Keratinocyte (primary cell): ENCODE measurements around the gene SIPA1L3. TPM values are rescaled to one million over a fixed set of nuclear protein-coding genes. Genes with fewer than 3 reads are reported as not detected.

ENCODE experiments used
- DNase-seq: peaks from one replicate; pipeline ENCODE4 v3.0.0-alpha.2; 2011; ENCODE audit warnings: low read depth, missing footprints, low spot score
- FAIRE-seq: peaks from 2 replicates; lab custom pipeline; 2011; peaks lifted over from hg19 to GRCh38; lab: Jason Lieb, UNC
- H2AFZ ChIP-seq: 2 replicates; pipeline ENCODE4 v1.6.0; 2012; ENCODE audit warnings: low read length, control low read depth, inconsistent platforms; ENCODE audit not compliant: control insufficient read depth
- H3K27ac ChIP-seq: 2 replicates; pipeline ENCODE4 v1.5.1; 2011; ENCODE audit warnings: low read length; ENCODE audit not compliant: control insufficient read depth, insufficient read depth
- H3K27me3 ChIP-seq: 3 replicates; pipeline ENCODE4 v1.6.0; 2011; ENCODE audit warnings: low read length; ENCODE audit not compliant: control insufficient read depth, insufficient read depth; ENCODE audit errors: extremely low read depth
- H3K36me3 ChIP-seq, 2 experiments: 2 replicates in 1 of 2; 3 replicates in 1 of 2; pipeline ENCODE4 v1.5.1; 2011; ENCODE audit warnings: low read length in 2 of 2, mild to moderate bottlenecking in 1 of 2; ENCODE audit not compliant: control insufficient read depth in 2 of 2, insufficient read depth in 2 of 2; ENCODE audit errors: extremely low read depth in 1 of 2
- H3K4me1 ChIP-seq: 3 replicates; pipeline ENCODE4 v1.5.1; 2011; ENCODE audit warnings: low read length; ENCODE audit not compliant: control insufficient read depth, insufficient read depth; ENCODE audit errors: extremely low read depth
- H3K4me2 ChIP-seq: 3 replicates; pipeline ENCODE4 v1.6.0; 2011; ENCODE audit warnings: low read depth, low read length; ENCODE audit not compliant: control insufficient read depth, insufficient read depth; ENCODE audit errors: extremely low read depth
- H3K4me3 ChIP-seq, 3 experiments: fragments of 200-600 bp in 1 of 3; sonication (generic) in 1 of 3; 2 replicates in 2 of 3; 3 replicates in 1 of 3; pipeline ENCODE4 v1.5.1; 2011 to 2016; ENCODE audit warnings: low read length in 3 of 3, mild to moderate bottlenecking in 3 of 3, control low read depth in 2 of 3, inconsistent platforms in 1 of 3, low read depth in 1 of 3, mixed read lengths in 1 of 3, mixed run types in 1 of 3, moderate library complexity in 1 of 3; ENCODE audit not compliant: control insufficient read depth in 2 of 3, insufficient read depth in 2 of 3; ENCODE audit errors: extremely low read depth in 1 of 3
- H3K79me2 ChIP-seq: 2 replicates; pipeline ENCODE4 v1.6.0; 2012; ENCODE audit warnings: low read length; ENCODE audit not compliant: control insufficient read depth, insufficient read depth
- H3K9ac ChIP-seq: 3 replicates; pipeline ENCODE4 v1.6.0; 2011; ENCODE audit warnings: low read length; ENCODE audit not compliant: control insufficient read depth, insufficient read depth; ENCODE audit errors: extremely low read depth
- H3K9me1 ChIP-seq: 3 replicates; pipeline ENCODE4 v1.6.0; 2011; ENCODE audit warnings: low read length; ENCODE audit not compliant: control insufficient read depth, insufficient read depth; ENCODE audit errors: extremely low read depth
- H3K9me3 ChIP-seq: 2 replicates; pipeline ENCODE4 v1.5.1; 2012; ENCODE audit warnings: low read depth, low read length; ENCODE audit not compliant: control insufficient read depth
- H4K20me1 ChIP-seq: 3 replicates; pipeline ENCODE4 v1.6.0; 2011; ENCODE audit warnings: low read length; ENCODE audit not compliant: control insufficient read depth, insufficient read depth; ENCODE audit errors: extremely low read depth
- CTCF ChIP-seq, 3 experiments: IDR thresholded peaks in 1 of 3; conservative IDR thresholded peaks in 1 of 3; optimal IDR thresholded peaks in 1 of 3; 2 replicates in 2 of 3; 3 replicates in 1 of 3; pipeline versions ENCODE3 to v1.5.1; 2011; ENCODE audit warnings: low read length in 3 of 3, mild to moderate bottlenecking in 3 of 3, moderate library complexity in 2 of 3, control low read depth in 1 of 3, inconsistent platforms in 1 of 3; ENCODE audit not compliant: insufficient read depth in 2 of 3; ENCODE audit errors: extremely low read depth in 1 of 3
- EZH2 ChIP-seq: IDR thresholded peaks from one replicate; pipeline ENCODE4 v1.6.1; 2012; ENCODE audit warnings: inconsistent platforms, mild to moderate bottlenecking, low read length, moderate library complexity
- dilution Hi-C: fragments of 300-500 bp; cut with MboI; formaldehyde crosslinking; loops from one replicate; pipeline ENCODE4 v1.7.0; 2020; ENCODE audit warnings: low sequenced_read_pairs; ENCODE audit not compliant: extremely low pct_ligation_motif_present
- polyA plus RNA-seq, 5 experiments: library from polyadenylated mRNA; depleted of rRNA in 3 of 5; stranded (reverse) in 3 of 5; stranded (forward) in 1 of 5; unstranded in 1 of 5; fragments of >200 nt; gene quantifications; 1 replicate in 1 of 5; 2 replicates in 3 of 5; 3 replicates in 1 of 5; pipeline versions ENCODE4 v1.2.1 to v1.2.3, GENCODE V29; 2011 to 2012; ENCODE audit warnings: missing spikeins in 2 of 5, low read depth in 1 of 5, low replicate concordance in 1 of 5

Gene SIPA1L3
- polyA plus RNA-seq, 1 donor (not counting 4 experiments of a cell fraction or from before 2014, with no cell fraction given) = 8.0 TPM

GRCh38 chr19:37986048-37986750 is 79.2 kb downstream of the SIPA1L3 start:
- dilution Hi-C loops = no loop called here
- peaks cover 0 to 4% of the 10 kb centered on the region in 2 experiments for H3K36me3 ChIP-seq
- H3K9me1 ChIP-seq = no peaks in the 10 kb centered on the region
- no peaks in the 10 kb centered on the region for H4K20me1 ChIP-seq
- no peak for FAIRE-seq
- no peaks in the 10 kb centered on the region for H3K9me3 ChIP-seq
- H3K27me3 ChIP-seq = no peaks in the 10 kb centered on the region
- no peak overlapping the region for H2AFZ ChIP-seq
- no peak overlapping the region for H3K27ac ChIP-seq
- DNase-seq = no peak
- TF ChIP-seq EZH2 = no peak
- TF ChIP-seq CTCF (optimal IDR thresholded peaks at IDR 0.05 in 1 of 3, IDR thresholded peaks at IDR 0.05 in 1 of 3, conservative IDR thresholded peaks at IDR 0.05 in 1 of 3; ENCODE audit: extremely low read depth in 1 of 3, insufficient read depth in 2 of 3, low read length in 3 of 3) = no peak
- H3K9ac ChIP-seq = peak overlapping the region; percentile 10
- peaks cover 4% of the 10 kb centered on the region for H3K79me2 ChIP-seq
- H3K4me1 ChIP-seq = peaks cover 53% of the 10 kb centered on the region
- H3K4me3 ChIP-seq = no peak overlapping the region
- peak overlapping the region; percentile 25 for H3K4me2 ChIP-seq

- no peak overlapping the region for H3K9ac ChIP-seq
- FAIRE-seq (no peak), DNase-seq (no peak)
- no peaks in the 10 kb centered on the region for H4K20me1 ChIP-seq
- H3K27me3 ChIP-seq = no peaks in the 10 kb centered on the region
- dilution Hi-C loops = no loop called here
- no peaks in the 10 kb centered on the region for H3K9me3 ChIP-seq
- TF ChIP-seq CTCF (optimal IDR thresholded peaks at IDR 0.05 in 1 of 3, IDR thresholded peaks at IDR 0.05 in 1 of 3, conservative IDR thresholded peaks at IDR 0.05 in 1 of 3; ENCODE audit: extremely low read depth in 1 of 3, insufficient read depth in 2 of 3, low read length in 3 of 3) (peak in 1 of 3 experiments; percentile 27), EZH2 (no peak)
- H3K79me2 ChIP-seq = peaks cover 5% of the 10 kb centered on the region
- peaks cover 50% of the 10 kb centered on the region for H3K4me1 ChIP-seq
- peaks cover 0 to 4% of the 10 kb centered on the region in 2 experiments for H3K36me3 ChIP-seq
- H2AFZ ChIP-seq = no peak overlapping the region
- no peak overlapping the region for H3K4me3 ChIP-seq
- no peak overlapping the region for H3K27ac ChIP-seq
- peaks cover 6% of the 10 kb centered on the region for H3K9me1 ChIP-seq
- no peak overlapping the region for H3K4me2 ChIP-seq
Measured at GRCh38 chr19:37987356-37988332, 80.6 kb downstream of the SIPA1L3 start.
